ENCODE measurements around the gene ZNF532.

The ZNF532 gene

GRCh38 chr18:58937887-58938267, 73.2 kb downstream of the ZNF532 start:
- Histone ChIP-seq H3K27ac (no peak overlapping the region), H3K27me3 (no peaks in the 10 kb centered on the region), H3K9me3 (no peaks in the 10 kb centered on the region), H3K36me3 (no peaks in the 10 kb centered on the region), H3K4me3 (ENCODE audit: low read depth in 1 of 2, low read length in 1 of 2) (no peak overlapping the region), H3K4me1 (ENCODE audit: control insufficient read depth in 1 of 2, insufficient read depth in 1 of 2, low read depth in 1 of 2, low read length in 1 of 2) (no peaks in the 10 kb centered on the region)
- TF ChIP-seq CTCF (IDR thresholded peaks at IDR 0.05), result no peak

- no peaks in the 10 kb centered on the region for H3K27me3 ChIP-seq
- H3K4me3 ChIP-seq (ENCODE audit: low read depth in 1 of 2, low read length in 1 of 2), result no peak overlapping the region
- H3K4me1 ChIP-seq (ENCODE audit: control insufficient read depth in 1 of 2, insufficient read depth in 1 of 2, low read depth in 1 of 2, low read length in 1 of 2), result no peaks in the 10 kb centered on the region
- no peaks in the 10 kb centered on the region for H3K9me3 ChIP-seq
- TF ChIP-seq CTCF (IDR thresholded peaks at IDR 0.05), result no peak
- no peaks in the 10 kb centered on the region for H3K36me3 ChIP-seq
- H3K27ac ChIP-seq, result no peak overlapping the region
These were observed 76.9 kb downstream of the ZNF532 start for GRCh38 chr18:58941426-58942099.

- no peak overlapping the region for H3K27ac ChIP-seq
- no peak for TF ChIP-seq CTCF (IDR thresholded peaks at IDR 0.05)
- no peaks in the 10 kb centered on the region for H3K36me3 ChIP-seq
- H3K27me3 ChIP-seq, result no peaks in the 10 kb centered on the region
- no peaks in the 10 kb centered on the region for H3K9me3 ChIP-seq
- H3K4me1 ChIP-seq (ENCODE audit: control insufficient read depth in 1 of 2, insufficient read depth in 1 of 2, low read depth in 1 of 2, low read length in 1 of 2), result no peaks in the 10 kb centered on the region
- no peak overlapping the region for H3K4me3 ChIP-seq (ENCODE audit: low read depth in 1 of 2, low read length in 1 of 2)
These were observed 79.2 kb downstream of the ZNF532 start for GRCh38 chr18:58943896-58944295.

- TF ChIP-seq CTCF (IDR thresholded peaks at IDR 0.05), result no peak
- no peak overlapping the region for H3K27ac ChIP-seq
- no peaks in the 10 kb centered on the region for H3K36me3 ChIP-seq
- no peak overlapping the region for H3K4me3 ChIP-seq (ENCODE audit: low read depth in 1 of 2, low read length in 1 of 2)
- H3K9me3 ChIP-seq, result no peaks in the 10 kb centered on the region
- H3K27me3 ChIP-seq, result no peaks in the 10 kb centered on the region
- no peaks in the 10 kb centered on the region for H3K4me1 ChIP-seq (ENCODE audit: control insufficient read depth in 1 of 2, insufficient read depth in 1 of 2, low read depth in 1 of 2, low read length in 1 of 2)
These were observed 82.6 kb downstream of the ZNF532 start for GRCh38 chr18:58947136-58947732.

GRCh38 chr18:58949031-58949430, 84.4 kb downstream of the ZNF532 start:
- Histone ChIP-seq H3K27ac (no peak overlapping the region), H3K27me3 (no peaks in the 10 kb centered on the region), H3K4me1 (ENCODE audit: control insufficient read depth in 1 of 2, insufficient read depth in 1 of 2, low read depth in 1 of 2, low read length in 1 of 2) (no peaks in the 10 kb centered on the region), H3K36me3 (no peaks in the 10 kb centered on the region), H3K4me3 (ENCODE audit: low read depth in 1 of 2, low read length in 1 of 2) (no peak overlapping the region), H3K9me3 (no peaks in the 10 kb centered on the region)
- TF ChIP-seq CTCF (IDR thresholded peaks at IDR 0.05), result no peak

Data from neutrophil (primary cell).